Measurements from ENCODE around the gene PHLDB2.
A peak's percentile ranks its signal among the peaks of the same experiment; 100 is the strongest.

The PHLDB2 gene

GRCh38 chr3:112007633-112008032 lies 148.6 kb downstream of the PHLDB2 start:
- Histone ChIP-seq H3K4me3 (ENCODE audit: insufficient read length, low read depth) (no peak overlapping the region), H3K9ac (ENCODE audit: insufficient read length, low read depth) (no peak overlapping the region), H3K36me3 (ENCODE audit: insufficient read depth, insufficient read length, low read length) (peaks cover 3% of the 10 kb centered on the region), H3K27me3 (ENCODE audit: insufficient read depth, insufficient read length) (peaks cover 11% of the 10 kb centered on the region), H3K9me3 (ENCODE audit: insufficient read depth, low read length) (no peaks in the 10 kb centered on the region), H3K4me1 (ENCODE audit: insufficient read depth, insufficient read length) (peaks cover 6% of the 10 kb centered on the region)
- DNase-seq (ENCODE audit: low read depth, low spot score): no peak
- no peak for TF ChIP-seq SUZ12 (IDR thresholded peaks at IDR 0.05; ENCODE audit: extremely low read depth, insufficient read depth, insufficient read length)

- H3K4me1 ChIP-seq (ENCODE audit: insufficient read depth, insufficient read length): no peaks in the 10 kb centered on the region
- no peaks in the 10 kb centered on the region for H3K9me3 ChIP-seq (ENCODE audit: insufficient read depth, low read length)
- peaks cover 3% of the 10 kb centered on the region for H3K36me3 ChIP-seq (ENCODE audit: insufficient read depth, insufficient read length, low read length)
- no peak for TF ChIP-seq SUZ12 (IDR thresholded peaks at IDR 0.05; ENCODE audit: extremely low read depth, insufficient read depth, insufficient read length)
- H3K9ac ChIP-seq (ENCODE audit: insufficient read length, low read depth): no peak overlapping the region
- no peaks in the 10 kb centered on the region for H3K27me3 ChIP-seq (ENCODE audit: insufficient read depth, insufficient read length)
- H3K4me3 ChIP-seq (ENCODE audit: insufficient read length, low read depth): no peak overlapping the region
- DNase-seq (ENCODE audit: low read depth, low spot score): no peak
Observed at GRCh38 chr3:112009670-112010069, 150.6 kb downstream of the PHLDB2 start.

- Histone ChIP-seq H3K9me3 (ENCODE audit: insufficient read depth, low read length) (no peaks in the 10 kb centered on the region), H3K36me3 (ENCODE audit: insufficient read depth, insufficient read length, low read length) (peaks cover 3% of the 10 kb centered on the region), H3K4me3 (ENCODE audit: insufficient read length, low read depth) (no peak overlapping the region), H3K27me3 (ENCODE audit: insufficient read depth, insufficient read length) (no peaks in the 10 kb centered on the region), H3K9ac (ENCODE audit: insufficient read length, low read depth) (no peak overlapping the region), H3K4me1 (ENCODE audit: insufficient read depth, insufficient read length) (no peaks in the 10 kb centered on the region)
- no peak for DNase-seq (ENCODE audit: low read depth, low spot score)
- TF ChIP-seq SUZ12 (IDR thresholded peaks at IDR 0.05; ENCODE audit: extremely low read depth, insufficient read depth, insufficient read length): no peak
- no peak for TF ChIP-seq YY1 (IDR thresholded peaks at IDR 0.05; ENCODE audit: insufficient read depth, insufficient read length)
- no peak for TF ChIP-seq ZNF274 (IDR thresholded peaks at IDR 0.05; ENCODE audit: low read depth, low read length)
Observed at GRCh38 chr3:112010636-112011035, 151.6 kb downstream of the PHLDB2 start.

GRCh38 chr3:112011376-112011940 lies 152.4 kb downstream of the PHLDB2 start:
- Histone ChIP-seq H3K4me1 (ENCODE audit: insufficient read depth, insufficient read length) (no peaks in the 10 kb centered on the region), H3K9ac (ENCODE audit: insufficient read length, low read depth) (no peak overlapping the region), H3K9me3 (ENCODE audit: insufficient read depth, low read length) (no peaks in the 10 kb centered on the region), H3K4me3 (ENCODE audit: insufficient read length, low read depth) (no peak overlapping the region), H3K36me3 (ENCODE audit: insufficient read depth, insufficient read length, low read length) (peaks cover 3% of the 10 kb centered on the region), H3K27me3 (ENCODE audit: insufficient read depth, insufficient read length) (no peaks in the 10 kb centered on the region)
- DNase-seq (ENCODE audit: low read depth, low spot score): no peak
- no peak for TF ChIP-seq SUZ12 (IDR thresholded peaks at IDR 0.05; ENCODE audit: extremely low read depth, insufficient read depth, insufficient read length)
- no peak for TF ChIP-seq ZNF274 (IDR thresholded peaks at IDR 0.05; ENCODE audit: low read depth, low read length)
- no peak for TF ChIP-seq YY1 (IDR thresholded peaks at IDR 0.05; ENCODE audit: insufficient read depth, insufficient read length)

- Histone ChIP-seq H3K9me3 (ENCODE audit: insufficient read depth, low read length) (no peaks in the 10 kb centered on the region), H3K4me1 (ENCODE audit: insufficient read depth, insufficient read length) (no peaks in the 10 kb centered on the region), H3K9ac (ENCODE audit: insufficient read length, low read depth) (no peak overlapping the region), H3K27me3 (ENCODE audit: insufficient read depth, insufficient read length) (no peaks in the 10 kb centered on the region), H3K36me3 (ENCODE audit: insufficient read depth, insufficient read length, low read length) (peaks cover 3% of the 10 kb centered on the region), H3K4me3 (ENCODE audit: insufficient read length, low read depth) (no peak overlapping the region)
- no peak for TF ChIP-seq ZNF274 (IDR thresholded peaks at IDR 0.05; ENCODE audit: low read depth, low read length)
- DNase-seq (ENCODE audit: low read depth, low spot score): no peak
Observed at GRCh38 chr3:112012205-112012992, 153.3 kb downstream of the PHLDB2 start.

- Histone ChIP-seq H3K9ac (ENCODE audit: insufficient read length, low read depth) (no peak overlapping the region), H3K9me3 (ENCODE audit: insufficient read depth, low read length) (no peaks in the 10 kb centered on the region), H3K36me3 (ENCODE audit: insufficient read depth, insufficient read length, low read length) (peaks cover 3% of the 10 kb centered on the region), H3K4me1 (ENCODE audit: insufficient read depth, insufficient read length) (no peaks in the 10 kb centered on the region), H3K27me3 (ENCODE audit: insufficient read depth, insufficient read length) (no peaks in the 10 kb centered on the region), H3K4me3 (ENCODE audit: insufficient read length, low read depth) (no peak overlapping the region)
- TF ChIP-seq ZNF274 (IDR thresholded peaks at IDR 0.05; ENCODE audit: low read depth, low read length): no peak
- no peak for TF ChIP-seq SUZ12 (IDR thresholded peaks at IDR 0.05; ENCODE audit: extremely low read depth, insufficient read depth, insufficient read length)
- TF ChIP-seq YY1 (IDR thresholded peaks at IDR 0.05; ENCODE audit: insufficient read depth, insufficient read length): no peak
- peak; percentile 54 for DNase-seq (ENCODE audit: low read depth, low spot score)
Observed at GRCh38 chr3:112013058-112013783, 154.2 kb downstream of the PHLDB2 start.

- Histone ChIP-seq H3K27me3 (ENCODE audit: insufficient read depth, insufficient read length) (no peaks in the 10 kb centered on the region), H3K9me3 (ENCODE audit: insufficient read depth, low read length) (no peaks in the 10 kb centered on the region), H3K9ac (ENCODE audit: insufficient read length, low read depth) (no peak overlapping the region), H3K4me3 (ENCODE audit: insufficient read length, low read depth) (no peak overlapping the region), H3K36me3 (ENCODE audit: insufficient read depth, insufficient read length, low read length) (peaks cover 3% of the 10 kb centered on the region), H3K4me1 (ENCODE audit: insufficient read depth, insufficient read length) (no peaks in the 10 kb centered on the region)
- TF ChIP-seq YY1 (IDR thresholded peaks at IDR 0.05; ENCODE audit: insufficient read depth, insufficient read length) (no peak), ZNF274 (IDR thresholded peaks at IDR 0.05; ENCODE audit: low read depth, low read length) (no peak), SUZ12 (IDR thresholded peaks at IDR 0.05; ENCODE audit: extremely low read depth, insufficient read depth, insufficient read length) (no peak)
- DNase-seq (ENCODE audit: low read depth, low spot score): no peak
Observed at GRCh38 chr3:112013784-112014143, 154.7 kb downstream of the PHLDB2 start.
